Fibroblast of skin of right biceps (primary cell): Measurements from ENCODE around the gene CDK5RAP2.

Experiments
- DNase-seq: peaks from one replicate; pipeline ENCODE4 v3.0.0-alpha.2; 2013

The CDK5RAP2 gene

DNA sequence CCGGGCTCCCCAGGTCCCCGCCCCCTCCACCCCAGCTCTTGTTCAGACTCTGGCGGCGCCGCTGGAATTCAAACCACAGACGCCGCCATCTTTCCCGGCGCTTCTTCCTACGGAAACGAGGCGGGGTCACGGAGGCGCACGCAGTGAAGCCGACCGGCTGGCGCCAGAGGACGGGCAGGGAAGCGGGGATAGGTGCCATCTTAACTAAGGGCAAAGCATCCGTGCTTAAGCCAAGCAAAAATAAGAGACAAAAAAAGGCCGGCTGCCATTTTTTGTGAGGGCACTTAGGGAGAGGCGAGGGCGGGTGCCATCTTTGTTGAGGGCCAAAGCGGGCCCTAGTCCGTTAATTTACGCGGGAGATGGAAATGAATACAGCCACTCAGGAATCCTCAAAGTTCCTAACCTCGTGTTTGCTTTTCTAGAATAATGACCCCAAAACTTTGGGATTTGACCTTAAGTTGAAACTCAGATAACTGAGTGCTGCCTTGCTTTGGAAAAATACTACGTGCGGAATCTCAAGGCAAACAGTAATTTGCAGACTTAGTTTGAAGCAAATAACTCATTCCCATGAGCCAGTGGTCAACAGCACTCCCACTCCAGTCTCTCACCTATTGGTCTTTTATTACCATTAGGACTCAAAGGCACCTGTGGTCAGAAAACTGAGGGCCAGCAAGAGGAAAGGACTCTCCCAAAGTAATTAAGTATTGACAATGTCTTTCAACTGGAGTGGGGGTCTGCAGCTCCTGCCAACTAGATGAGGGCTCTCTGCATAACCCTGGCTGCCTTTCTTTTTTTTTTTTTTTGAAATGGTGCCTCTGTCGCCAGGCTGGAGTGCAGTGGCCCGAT, at the start of gene CDK5RAP2:
Gene CDK5RAP2 (minus strand): TSS at position 117 of the 846 bp plus-strand sequence. CDS start 189 bp downstream, outside the sequence.
- peak; percentile 98 for DNase-seq

GRCh38 chr9:120628925-120629497, 49.0 kb upstream of the CDK5RAP2 start:
- DNase-seq = peak; percentile 49

DNA sequence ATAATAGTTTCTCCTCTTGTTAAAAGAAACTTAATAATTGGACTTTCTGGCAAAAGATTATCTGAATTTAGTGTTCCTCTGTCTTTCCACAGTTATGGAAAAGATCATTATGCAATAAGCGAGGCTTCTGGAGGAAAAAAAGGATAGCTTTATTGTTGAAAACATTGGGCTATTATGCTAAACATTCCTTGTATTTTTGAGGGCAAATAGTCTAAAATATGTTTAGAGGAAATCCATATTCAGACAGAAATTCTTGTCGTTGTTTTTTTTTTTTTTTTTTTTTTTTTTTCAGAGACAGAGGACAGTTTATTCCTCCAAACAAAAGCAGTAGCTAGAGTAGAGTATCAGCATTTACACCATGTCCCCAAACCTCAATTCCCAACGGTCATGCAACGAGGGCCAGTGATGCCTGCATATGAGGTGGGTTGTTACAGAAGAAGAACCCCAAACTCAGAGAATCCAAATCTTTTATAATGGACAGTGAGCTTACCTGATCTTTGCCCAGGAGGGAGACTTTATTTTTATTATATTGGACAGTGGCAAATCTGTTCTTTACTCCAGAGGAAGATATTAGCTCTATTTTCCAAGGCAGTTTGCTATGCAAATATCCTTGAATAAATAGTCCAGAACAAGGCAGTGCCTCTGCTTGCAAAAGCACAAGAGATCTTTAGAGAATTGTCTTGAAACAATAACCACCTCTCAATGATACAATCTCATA, 48.4 kb upstream of the CDK5RAP2 start:
- no peak for DNase-seq

DNA sequence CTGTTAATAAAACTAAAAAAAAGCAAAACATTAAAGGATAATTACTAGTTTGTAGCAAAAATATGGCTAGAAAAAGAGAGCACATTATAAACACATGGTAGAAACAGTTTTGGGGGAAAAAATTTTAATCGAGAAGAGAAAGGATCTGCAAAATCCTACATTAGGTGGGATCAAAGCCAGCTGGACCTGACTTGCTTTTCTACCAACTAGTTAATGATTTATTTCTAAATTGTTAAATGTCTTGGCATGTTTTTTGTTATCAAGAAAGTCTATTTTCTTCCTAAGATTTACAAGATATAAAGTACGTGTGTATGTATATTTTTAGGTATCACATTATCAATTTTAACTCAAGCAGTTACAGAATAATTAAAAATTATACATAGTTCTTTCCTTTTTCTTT, 47.1 kb upstream of the CDK5RAP2 start:
- no peak for DNase-seq

GRCh38 chr9:120626512-120626911, 46.5 kb upstream of the CDK5RAP2 start:
- DNase-seq = no peak

DNA sequence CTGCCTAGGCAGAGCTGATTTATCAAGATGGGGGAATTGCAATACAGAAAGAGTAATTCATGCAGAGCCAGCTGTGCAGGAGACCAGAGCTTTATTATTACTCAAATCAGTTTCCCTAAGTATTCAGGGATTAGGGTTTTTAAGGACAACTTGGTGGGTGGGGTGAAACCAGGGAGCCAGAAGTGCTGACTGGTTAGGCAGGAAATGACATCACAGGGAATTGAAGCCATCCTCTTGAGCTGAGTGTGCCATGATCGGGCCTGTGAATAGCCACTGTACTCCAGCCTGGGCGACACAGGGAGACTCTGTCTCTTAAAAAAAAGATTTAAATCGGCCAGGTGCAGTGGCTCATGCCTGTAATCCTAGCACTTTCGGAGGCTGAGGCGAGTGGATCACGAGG, 45.3 kb upstream of the CDK5RAP2 start:
- DNase-seq = peak; percentile 26

GRCh38 chr9:120622790-120623189, 42.8 kb upstream of the CDK5RAP2 start:
- DNase-seq = no peak

DNA sequence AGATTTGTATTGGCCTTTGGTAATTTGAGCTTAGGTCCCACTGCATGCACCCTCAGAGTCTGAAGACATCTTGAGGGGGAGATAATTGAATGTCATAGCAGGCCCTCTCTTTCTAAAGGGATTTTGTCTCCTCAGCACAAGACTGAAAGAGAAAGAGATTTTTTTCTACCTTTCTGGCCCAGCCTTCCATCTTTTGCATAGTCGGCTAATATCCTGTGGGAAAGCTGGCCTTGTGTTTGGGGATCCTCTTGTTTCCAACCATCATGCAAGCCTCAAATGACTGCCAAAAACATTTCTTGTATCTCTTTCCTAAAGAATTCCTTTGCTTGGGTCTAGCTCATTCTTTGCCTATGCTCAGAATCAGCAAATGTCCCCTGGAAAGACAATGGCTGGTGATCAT, 42.0 kb upstream of the CDK5RAP2 start:
- DNase-seq = no peak

- peak; percentile 56 for DNase-seq
These were observed 40.0 kb upstream of the CDK5RAP2 start for GRCh38 chr9:120619751-120620655.

- peak; percentile 26 for DNase-seq
These were observed 37.3 kb upstream of the CDK5RAP2 start for GRCh38 chr9:120616966-120617935.

DNA sequence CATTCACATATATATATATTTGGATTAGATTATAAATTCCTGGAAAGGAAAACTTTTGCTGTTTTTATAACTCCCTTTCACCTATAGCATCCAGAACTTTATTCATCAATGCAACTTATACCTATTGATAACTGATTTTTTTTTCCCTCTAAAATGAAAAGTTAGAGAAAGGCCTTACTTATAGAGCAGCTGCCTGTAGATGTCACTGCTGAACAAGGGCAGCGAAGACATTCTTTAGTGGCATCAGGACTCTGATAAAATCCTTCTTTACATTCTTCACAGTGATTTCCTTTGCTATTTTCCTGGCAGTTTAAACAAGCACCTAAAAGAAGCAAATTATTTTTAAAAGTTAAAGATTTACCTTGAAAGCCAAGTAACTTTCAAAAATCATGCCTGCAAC, 32.3 kb upstream of the CDK5RAP2 start:
- DNase-seq = no peak

DNA sequence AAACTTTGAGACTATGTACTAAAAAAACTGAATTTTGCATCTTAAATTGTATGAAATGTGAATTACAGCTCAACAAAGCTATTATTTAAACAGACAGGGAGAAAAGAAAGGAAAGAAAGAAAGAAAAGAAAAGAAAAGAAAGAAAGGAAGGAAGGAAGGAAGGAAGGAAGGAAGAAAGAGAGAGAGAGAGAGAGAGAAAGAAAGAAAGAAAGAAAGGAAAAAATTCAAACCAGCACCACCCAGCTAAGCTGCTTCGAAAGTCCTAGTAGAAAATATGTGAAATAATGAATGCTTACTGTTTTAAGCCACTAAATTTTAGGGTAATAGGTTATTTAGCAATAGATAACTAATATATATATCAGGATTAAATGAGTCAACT, 31.7 kb upstream of the CDK5RAP2 start:
- no peak for DNase-seq

GRCh38 chr9:120610975-120611689, 31.2 kb upstream of the CDK5RAP2 start:
- no peak for DNase-seq

- no peak for DNase-seq
These were observed 29.7 kb upstream of the CDK5RAP2 start for GRCh38 chr9:120609636-120610035.

- peak; percentile 21 for DNase-seq
These were observed 28.5 kb upstream of the CDK5RAP2 start for GRCh38 chr9:120608421-120608820.

- DNase-seq = no peak
These were observed 23.6 kb upstream of the CDK5RAP2 start for GRCh38 chr9:120603591-120603990.

DNA sequence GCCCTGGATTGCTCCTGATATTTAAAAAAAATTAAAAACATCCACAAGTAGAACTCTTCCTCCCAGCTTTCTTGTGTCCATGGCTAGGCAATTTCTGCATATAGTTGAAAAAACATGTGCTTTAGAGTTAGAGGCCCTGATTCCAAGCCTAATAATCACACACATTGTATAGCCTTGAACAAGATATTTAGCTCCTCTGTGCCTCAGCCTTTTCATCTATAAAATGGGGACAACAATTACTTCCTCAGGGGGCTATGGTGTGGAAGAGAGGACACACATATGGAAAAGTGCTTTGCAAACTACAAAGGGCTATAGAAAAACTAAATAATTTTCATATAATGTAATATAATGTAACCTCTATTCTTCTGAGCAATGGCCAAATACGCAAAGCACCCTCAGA, 23.0 kb upstream of the CDK5RAP2 start:
- DNase-seq = no peak

DNA sequence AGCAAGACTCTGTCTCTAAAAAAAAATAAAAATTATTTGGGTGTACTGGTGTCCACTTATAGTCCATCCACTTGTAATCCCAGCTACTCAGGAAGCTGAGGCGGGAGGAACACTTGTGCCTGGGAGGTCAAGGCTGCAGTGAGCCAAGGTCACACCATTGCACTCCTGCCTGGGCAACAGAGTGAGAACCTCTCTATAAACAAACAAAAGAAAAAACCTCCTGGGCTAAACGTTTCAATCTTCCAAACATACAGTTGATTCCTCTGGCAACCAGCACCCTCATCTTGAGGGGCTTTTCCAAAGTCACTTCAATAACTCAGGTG, 13.9 kb upstream of the CDK5RAP2 start:
- no peak for DNase-seq

GRCh38 chr9:120593250-120593954, 13.4 kb upstream of the CDK5RAP2 start:
- no peak for DNase-seq

DNA sequence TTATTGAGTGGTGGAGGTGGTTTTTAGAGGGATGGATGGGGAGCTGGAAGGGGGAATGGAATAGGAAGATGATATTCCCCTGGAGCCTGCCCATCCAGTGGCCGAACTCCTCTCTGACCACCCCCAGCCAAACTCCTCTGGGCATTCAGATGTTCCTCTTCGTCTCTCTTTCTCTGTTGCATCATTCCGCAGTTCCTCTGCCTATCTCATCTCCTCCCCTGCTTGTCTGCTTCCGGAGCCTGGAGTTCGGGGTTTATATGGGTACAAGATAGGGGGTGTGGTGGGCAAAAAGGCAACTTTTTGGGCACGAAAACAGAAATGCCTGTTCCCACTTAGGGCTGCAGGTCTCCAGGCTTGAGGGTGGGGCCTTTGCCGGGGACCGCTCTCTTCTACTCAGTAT, 12.2 kb upstream of the CDK5RAP2 start:
- no peak for DNase-seq
